Nephron progenitor cell (in vitro differentiated cells): ENCODE results near the gene SLF2.

Experiments
- DNase-seq: peaks from one replicate; pipeline ENCODE4 v3.0.0; 2021
- H3K27ac Mint-ChIP-seq: 2 replicates; pipeline ENCODE4 v1.8.0; 2021; ENCODE audit warnings: mild to moderate bottlenecking, moderate library complexity, mixed read lengths
- H3K27me3 Mint-ChIP-seq: 2 replicates; pipeline ENCODE4 v1.8.0; 2021; ENCODE audit warnings: mild to moderate bottlenecking, low read depth, mixed read lengths; ENCODE audit not compliant: poor library complexity
- H3K36me3 Mint-ChIP-seq: 2 replicates; pipeline ENCODE4 v1.8.0; 2021; ENCODE audit warnings: low read depth, mixed read lengths
- H3K4me1 Mint-ChIP-seq: 2 replicates; pipeline ENCODE4 v1.8.0; 2021; ENCODE audit warnings: mixed read lengths
- H3K4me3 Mint-ChIP-seq: 2 replicates; pipeline ENCODE4 v1.8.0; 2021; ENCODE audit warnings: mild to moderate bottlenecking, moderate library complexity, mixed read lengths
- H3K9me3 Mint-ChIP-seq: 2 replicates; pipeline ENCODE4 v1.8.0; 2021; ENCODE audit warnings: mild to moderate bottlenecking, moderate library complexity, mixed read lengths
- TF ChIP-seq, protein P1 (sequence below): fragments of 200-600 bp; sonication (generic); IDR thresholded peaks from 2 replicates; pipeline ENCODE4 v1.5.0; 2021; ENCODE audit warnings: antibody characterized with exemption

Gene SLF2

GRCh38 chr10:100877461-100877850 is 35.3 kb upstream of the SLF2 start:
- no peaks in the 10 kb centered on the region for H3K36me3 Mint-ChIP-seq
- H3K9me3 Mint-ChIP-seq = no peaks in the 10 kb centered on the region
- DNase-seq = no peak
- TF ChIP-seq, protein P1, sequence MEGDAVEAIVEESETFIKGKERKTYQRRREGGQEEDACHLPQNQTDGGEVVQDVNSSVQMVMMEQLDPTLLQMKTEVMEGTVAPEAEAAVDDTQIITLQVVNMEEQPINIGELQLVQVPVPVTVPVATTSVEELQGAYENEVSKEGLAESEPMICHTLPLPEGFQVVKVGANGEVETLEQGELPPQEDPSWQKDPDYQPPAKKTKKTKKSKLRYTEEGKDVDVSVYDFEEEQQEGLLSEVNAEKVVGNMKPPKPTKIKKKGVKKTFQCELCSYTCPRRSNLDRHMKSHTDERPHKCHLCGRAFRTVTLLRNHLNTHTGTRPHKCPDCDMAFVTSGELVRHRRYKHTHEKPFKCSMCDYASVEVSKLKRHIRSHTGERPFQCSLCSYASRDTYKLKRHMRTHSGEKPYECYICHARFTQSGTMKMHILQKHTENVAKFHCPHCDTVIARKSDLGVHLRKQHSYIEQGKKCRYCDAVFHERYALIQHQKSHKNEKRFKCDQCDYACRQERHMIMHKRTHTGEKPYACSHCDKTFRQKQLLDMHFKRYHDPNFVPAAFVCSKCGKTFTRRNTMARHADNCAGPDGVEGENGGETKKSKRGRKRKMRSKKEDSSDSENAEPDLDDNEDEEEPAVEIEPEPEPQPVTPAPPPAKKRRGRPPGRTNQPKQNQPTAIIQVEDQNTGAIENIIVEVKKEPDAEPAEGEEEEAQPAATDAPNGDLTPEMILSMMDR = no peak
- no peak overlapping the region for H3K27ac Mint-ChIP-seq
- H3K4me3 Mint-ChIP-seq = no peak overlapping the region
- H3K27me3 Mint-ChIP-seq = peaks cover 5% of the 10 kb centered on the region
- peaks cover 100% of the 10 kb centered on the region for H3K4me1 Mint-ChIP-seq

DNA sequence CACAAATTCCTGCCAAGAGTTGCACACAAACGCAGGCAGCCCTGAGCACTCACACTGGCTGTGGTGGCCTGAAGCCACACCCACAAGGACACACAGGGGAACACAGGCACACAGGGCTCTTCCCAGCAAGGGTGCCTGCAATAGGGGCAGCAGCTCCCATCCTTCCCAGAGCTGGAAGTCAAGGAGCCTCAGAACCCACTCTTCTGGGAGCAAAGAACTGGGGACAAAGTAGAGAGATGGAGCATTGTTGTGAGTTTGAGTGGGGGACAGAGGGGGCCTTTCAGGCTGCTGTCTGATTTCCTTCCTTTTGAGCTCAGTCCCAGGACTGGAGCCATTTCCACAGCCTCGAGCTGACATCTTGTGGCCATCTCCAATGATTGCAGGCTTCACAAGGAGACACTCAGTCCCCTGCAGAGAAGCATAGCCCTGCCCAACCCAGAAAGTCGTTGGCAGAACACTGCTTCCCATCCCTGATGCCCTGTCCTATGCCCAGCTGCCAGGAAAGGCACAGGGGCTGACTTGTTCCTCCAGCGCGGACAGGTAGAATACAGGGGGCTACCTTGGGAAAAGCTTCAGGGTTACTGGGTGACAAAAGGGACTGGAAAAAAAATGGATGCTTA is 34.4 kb upstream of the SLF2 start:
- Mint-ChIP-seq H3K27me3 (no peaks in the 10 kb centered on the region), H3K27ac (no peak overlapping the region), H3K4me3 (no peak overlapping the region), H3K36me3 (no peaks in the 10 kb centered on the region), H3K9me3 (no peaks in the 10 kb centered on the region), H3K4me1 (peaks cover 100% of the 10 kb centered on the region)
- peak; percentile 71 for DNase-seq
- TF ChIP-seq, protein P1 = peak; percentile 75

DNA sequence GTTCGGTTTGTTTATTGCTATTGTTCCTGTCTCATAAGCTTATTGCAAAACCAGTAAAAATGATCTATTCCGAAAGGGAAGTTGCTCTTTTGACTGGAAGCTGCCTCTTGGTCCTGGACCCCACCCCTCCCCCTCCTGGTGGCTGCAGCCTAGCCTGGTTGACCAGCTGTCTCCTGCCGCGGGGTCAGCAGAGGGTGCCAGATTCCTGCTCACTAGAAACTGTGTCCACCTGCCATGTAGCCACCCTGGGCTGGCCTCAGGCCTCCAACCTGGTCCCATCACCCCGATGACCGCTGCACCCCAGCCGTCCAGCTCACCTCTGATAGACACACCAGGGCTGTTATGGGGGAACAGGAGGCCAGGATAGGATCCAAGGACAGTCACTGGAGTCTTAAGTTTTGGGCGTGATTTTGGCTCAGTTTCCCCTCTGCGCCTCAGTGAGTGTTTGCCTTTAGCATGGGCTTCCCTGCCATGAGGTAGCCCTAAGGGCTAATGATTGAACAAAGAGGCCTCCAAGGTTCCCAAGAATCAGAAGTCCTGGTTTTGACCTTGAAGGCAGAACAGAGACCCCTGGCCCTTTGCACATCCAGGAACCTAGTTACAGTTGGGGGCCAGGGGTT is 32.9 kb upstream of the SLF2 start:
- no peak overlapping the region for H3K4me3 Mint-ChIP-seq
- no peaks in the 10 kb centered on the region for H3K36me3 Mint-ChIP-seq

DNA sequence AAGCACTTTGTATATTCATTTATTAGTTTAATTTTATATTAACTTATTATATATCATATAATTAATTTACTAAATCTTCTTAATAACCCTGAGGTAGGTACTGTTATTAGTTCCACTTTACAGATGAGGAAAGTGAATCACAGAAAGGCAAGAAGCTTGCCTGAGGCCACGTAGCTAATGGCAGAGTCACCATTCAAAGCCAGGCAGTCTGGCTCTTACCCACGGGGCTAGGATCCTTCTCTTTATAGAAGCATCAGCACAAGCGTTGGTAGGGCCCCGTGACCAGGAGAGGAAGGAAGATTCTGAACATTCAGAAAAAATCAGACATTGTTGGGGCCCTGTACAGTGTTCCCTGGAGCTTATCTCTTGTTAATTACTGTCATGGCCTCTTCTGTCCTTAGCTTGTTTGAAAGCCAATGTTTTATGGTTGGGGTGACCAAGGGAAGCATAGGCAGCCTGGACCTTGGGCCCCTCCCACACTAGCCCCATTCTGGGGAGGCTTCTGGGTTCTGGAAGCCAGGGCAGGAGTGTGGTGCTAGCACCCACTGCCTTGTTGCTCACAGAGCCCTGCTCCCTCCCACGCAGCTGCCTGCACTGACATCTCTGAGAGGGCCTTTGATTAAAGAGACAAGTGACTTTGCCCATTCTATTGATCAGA is 31.1 kb upstream of the SLF2 start:
- DNase-seq = no peak
- H3K36me3 Mint-ChIP-seq = no peaks in the 10 kb centered on the region
- TF ChIP-seq, protein P1 = no peak

More for the DNA sequence above, 32.9 kb upstream of the SLF2 start:
- H3K9me3 Mint-ChIP-seq = no peaks in the 10 kb centered on the region
- no peak overlapping the region for H3K27ac Mint-ChIP-seq
- TF ChIP-seq, protein P1 = no peak
- peaks cover 6% of the 10 kb centered on the region for H3K27me3 Mint-ChIP-seq
- peak; percentile 67 for DNase-seq
- H3K4me1 Mint-ChIP-seq = peaks cover 96% of the 10 kb centered on the region

GRCh38 chr10:100882252-100882651 is 30.5 kb upstream of the SLF2 start:
- peaks cover 6% of the 10 kb centered on the region for H3K27me3 Mint-ChIP-seq
- H3K4me3 Mint-ChIP-seq = peak overlapping the region; percentile 8
- H3K4me1 Mint-ChIP-seq = peaks cover 93% of the 10 kb centered on the region
- TF ChIP-seq, protein P1 = no peak
- no peak for DNase-seq
- no peaks in the 10 kb centered on the region for H3K36me3 Mint-ChIP-seq
- no peaks in the 10 kb centered on the region for H3K9me3 Mint-ChIP-seq
- peak overlapping the region; percentile 39 for H3K27ac Mint-ChIP-seq

More for the DNA sequence above, 31.1 kb upstream of the SLF2 start:
- Mint-ChIP-seq H3K27me3 (peaks cover 6% of the 10 kb centered on the region), H3K4me3 (no peak overlapping the region), H3K4me1 (peaks cover 93% of the 10 kb centered on the region), H3K27ac (peak overlapping the region; percentile 93), H3K9me3 (no peaks in the 10 kb centered on the region)
